ENCODE data around the gene MCL1. TPM values are rescaled to one million over a fixed set of nuclear protein-coding genes. Genes with fewer than 3 reads are reported as not detected.

MCL1 gene
- total and polyA plus RNA-seq, 2 of the 13 experiments (the other 11 are each of a cell fraction or from before 2014, with no cell fraction given) = 69.5 to 125 TPM

DNA sequence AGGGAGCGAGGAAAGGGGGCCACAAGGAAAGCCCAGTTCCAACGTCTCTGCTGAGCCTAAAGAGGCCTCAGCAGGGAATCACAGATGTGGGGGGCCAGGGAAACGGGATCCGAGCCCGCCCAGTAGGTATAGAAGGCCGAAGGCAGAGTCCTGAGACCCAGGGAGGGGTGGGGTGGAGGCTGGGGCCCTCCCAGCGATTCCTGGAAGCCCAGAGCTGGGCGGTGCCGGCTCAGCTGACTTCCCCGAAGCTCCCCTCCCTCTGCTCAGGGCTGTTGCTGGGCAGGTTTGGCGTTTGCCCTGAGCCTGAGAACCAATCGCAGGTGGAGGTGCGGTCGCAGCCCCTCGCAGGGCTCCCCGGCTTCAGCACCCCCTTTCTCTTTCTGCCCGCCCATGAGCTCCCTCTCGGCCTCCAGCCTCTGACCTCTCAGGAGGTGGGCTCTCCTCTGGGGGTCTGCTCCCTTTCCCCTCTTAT, 17.4 kb downstream of the MCL1 start (continued):
- TF ChIP-seq NCOR1 (IDR thresholded peaks at IDR 0.05; ENCODE audit: borderline replicate concordance, low read length) (peak; percentile 9; the same call in 1 of the 2 replicates), TBP (CRISPR knock-in tag; IDR thresholded peaks at IDR 0.05) (no peak), ZNF792 (CRISPR knock-in tag; IDR thresholded peaks at IDR 0.05) (peak; percentile 65), FOSL2 (CRISPR knock-in tag; IDR thresholded peaks at IDR 0.05) (peak; percentile 79), MYNN (CRISPR knock-in tag; IDR thresholded peaks at IDR 0.05; ENCODE audit: low read depth) (no peak), ZBTB46 (CRISPR knock-in tag; IDR thresholded peaks at IDR 0.05; ENCODE audit: borderline replicate concordance) (no peak), ZBTB3 (CRISPR knock-in tag; IDR thresholded peaks at IDR 0.05; ENCODE audit: borderline replicate concordance, low read depth) (no peak), ZFAT (CRISPR knock-in tag; conservative IDR thresholded peaks at IDR 0.05) (no peak), GZF1 (CRISPR knock-in tag; IDR thresholded peaks at IDR 0.05) (no peak), ZNF337 (CRISPR knock-in tag; IDR thresholded peaks at IDR 0.05; ENCODE audit: borderline replicate concordance, low read depth) (0 out of 2 replicates have a peak, but pooled peaks have one; percentile 61), FOXP1 (IDR thresholded peaks at IDR 0.05) (no peak), FOXP1 (CRISPR knock-in tag; IDR thresholded peaks at IDR 0.05) (0 out of 2 replicates have a peak, but pooled peaks have one; percentile 14), ZC3H13 (CRISPR knock-in tag; IDR thresholded peaks at IDR 0.05) (0 out of 2 replicates have a peak, but pooled peaks have one; percentile 10), IKZF1 (IDR thresholded peaks at IDR 0.05) (no peak), ATM (IDR thresholded peaks at IDR 0.05; ENCODE audit: borderline replicate concordance) (no peak), ZNF34 (CRISPR knock-in tag; IDR thresholded peaks at IDR 0.05; ENCODE audit: borderline replicate concordance) (no peak), ESRRA (CRISPR knock-in tag; IDR thresholded peaks at IDR 0.05; ENCODE audit: low read depth) (no peak), GATAD2A (CRISPR knock-in tag; IDR thresholded peaks at IDR 0.05) (peak; percentile 85), MTF1 (CRISPR knock-in tag; IDR thresholded peaks at IDR 0.05) (no peak), MIXL1 (CRISPR knock-in tag; IDR thresholded peaks at IDR 0.05) (peak; percentile 62; the same call in 1 of the 2 replicates), ZNF572 (CRISPR knock-in tag; IDR thresholded peaks at IDR 0.05) (no peak), KAT8 (CRISPR knock-in tag; IDR thresholded peaks at IDR 0.05) (peak; percentile 71), FOXK2 (IDR thresholded peaks at IDR 0.05) (no peak), ATAD3A (CRISPR knock-in tag; IDR thresholded peaks at IDR 0.05) (no peak), ZNF33B (CRISPR knock-in tag; IDR thresholded peaks at IDR 0.05) (no peak), ZNF260 (CRISPR knock-in tag; IDR thresholded peaks at IDR 0.05; ENCODE audit: borderline replicate concordance, low read depth) (no peak)
- TF ChIP-seq, protein P1, sequence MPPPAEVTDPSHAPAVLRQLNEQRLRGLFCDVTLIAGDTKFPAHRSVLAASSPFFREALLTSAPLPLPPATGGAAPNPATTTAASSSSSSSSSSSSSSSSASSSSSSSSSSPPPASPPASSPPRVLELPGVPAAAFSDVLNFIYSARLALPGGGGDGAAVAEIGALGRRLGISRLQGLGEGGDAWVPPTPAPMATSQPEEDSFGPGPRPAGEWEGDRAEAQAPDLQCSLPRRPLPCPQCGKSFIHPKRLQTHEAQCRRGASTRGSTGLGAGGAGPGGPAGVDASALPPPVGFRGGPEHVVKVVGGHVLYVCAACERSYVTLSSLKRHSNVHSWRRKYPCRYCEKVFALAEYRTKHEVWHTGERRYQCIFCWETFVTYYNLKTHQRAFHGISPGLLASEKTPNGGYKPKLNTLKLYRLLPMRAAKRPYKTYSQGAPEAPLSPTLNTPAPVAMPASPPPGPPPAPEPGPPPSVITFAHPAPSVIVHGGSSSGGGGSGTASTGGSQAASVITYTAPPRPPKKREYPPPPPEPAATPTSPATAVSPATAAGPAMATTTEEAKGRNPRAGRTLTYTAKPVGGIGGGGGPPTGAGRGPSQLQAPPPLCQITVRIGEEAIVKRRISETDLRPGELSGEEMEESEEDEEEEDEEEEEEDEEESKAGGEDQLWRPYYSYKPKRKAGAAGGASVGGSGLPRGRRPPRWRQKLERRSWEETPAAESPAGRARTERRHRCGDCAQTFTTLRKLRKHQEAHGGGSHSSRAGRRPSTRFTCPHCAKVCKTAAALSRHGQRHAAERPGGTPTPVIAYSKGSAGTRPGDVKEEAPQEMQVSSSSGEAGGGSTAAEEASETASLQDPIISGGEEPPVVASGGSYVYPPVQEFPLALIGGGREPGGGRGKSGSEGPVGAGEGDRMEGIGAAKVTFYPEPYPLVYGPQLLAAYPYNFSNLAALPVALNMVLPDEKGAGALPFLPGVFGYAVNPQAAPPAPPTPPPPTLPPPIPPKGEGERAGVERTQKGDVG (CRISPR knock-in tag; IDR thresholded peaks at IDR 0.05; ENCODE audit: borderline replicate concordance) = no peak
- TF ChIP-seq, protein P2, sequence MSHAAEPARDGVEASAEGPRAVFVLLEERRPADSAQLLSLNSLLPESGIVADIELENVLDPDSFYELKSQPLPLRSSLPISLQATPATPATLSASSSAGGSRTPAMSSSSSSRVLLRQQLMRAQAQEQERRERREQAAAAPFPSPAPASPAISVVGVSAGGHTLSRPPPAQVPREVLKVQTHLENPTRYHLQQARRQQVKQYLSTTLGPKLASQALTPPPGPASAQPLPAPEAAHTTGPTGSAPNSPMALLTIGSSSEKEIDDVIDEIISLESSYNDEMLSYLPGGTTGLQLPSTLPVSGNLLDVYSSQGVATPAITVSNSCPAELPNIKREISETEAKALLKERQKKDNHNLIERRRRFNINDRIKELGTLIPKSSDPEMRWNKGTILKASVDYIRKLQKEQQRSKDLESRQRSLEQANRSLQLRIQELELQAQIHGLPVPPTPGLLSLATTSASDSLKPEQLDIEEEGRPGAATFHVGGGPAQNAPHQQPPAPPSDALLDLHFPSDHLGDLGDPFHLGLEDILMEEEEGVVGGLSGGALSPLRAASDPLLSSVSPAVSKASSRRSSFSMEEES (CRISPR knock-in tag; IDR thresholded peaks at IDR 0.05) = peak; percentile 98
